Sigmoid colon (tissue), 7 donors: ENCODE results near the gene RPS19. TPM values are rescaled to one million over a fixed set of nuclear protein-coding genes. Genes with fewer than 3 reads are reported as not detected.

ENCODE experiments used
- DNase-seq: peaks from one replicate; pipeline ENCODE4 v3.0.0-alpha.2; 2019
- H3K27ac ChIP-seq, 4 donors: fragments of 200-600 bp; sonication (generic); one replicate each; pipeline ENCODE4 v1.5.1; 2016 to 2019; ENCODE audit warnings: mild to moderate bottlenecking in 1 of 4
- H3K27me3 ChIP-seq, 3 donors: fragments of 200-600 bp; sonication (generic); one replicate each; pipeline ENCODE4 v1.5.1; 2019; ENCODE audit warnings: mild to moderate bottlenecking in 1 of 3
- H3K36me3 ChIP-seq, 4 donors: fragments of 200-600 bp; sonication (generic); one replicate each; pipeline ENCODE4 v1.5.1; 2016 to 2019
- H3K4me1 ChIP-seq, 4 donors: fragments of 200-600 bp; sonication (generic); one replicate each; pipeline ENCODE4 v1.5.1; 2017 to 2019
- H3K4me3 ChIP-seq, 4 donors: fragments of 200-600 bp; sonication (generic); one replicate each; pipeline ENCODE4 v1.5.1; 2017 to 2019; ENCODE audit warnings: mild to moderate bottlenecking in 2 of 4, moderate library complexity in 1 of 4
- H3K9me3 ChIP-seq, 4 donors: fragments of 200-600 bp in 3 of 4; sonication (generic) in 3 of 4; one replicate each; pipeline versions ENCODE4 v1.5.1 to v1.6.1; 2013 to 2019
- EP300 ChIP-seq, 4 donors: sonication (generic); formaldehyde crosslinking; IDR thresholded peaks; one replicate each; pipeline ENCODE4 v1.6.1; 2017; ENCODE audit warnings: antibody characterized with exemption in 4 of 4
- POLR2A ChIP-seq, 2 donors: fragments of 450-650 bp; IDR thresholded peaks; one replicate each; pipeline ENCODE4 v1.6.1; 2016; ENCODE audit warnings: antibody characterized with exemption in 2 of 2, mild to moderate bottlenecking in 2 of 2, moderate library complexity in 2 of 2
- POLR2AphosphoS5 ChIP-seq, 4 donors: sonication (generic); formaldehyde crosslinking; IDR thresholded peaks; one replicate each; pipeline ENCODE4 v1.6.1; 2017; ENCODE audit warnings: antibody characterized with exemption in 4 of 4
- WGBS, 2 donors: extraction: QIAGEN DNeasy Blood & Tissue Kit; methylation state at CpG; one replicate each; pipeline ENCODE4 v1.1.7; 2013; 5-methylcytosine and 5-hydroxymethylcytosine counted together
- intact Hi-C: fragments of 100-400 bp; cut with DNase I; formaldehyde crosslinking; loops from one replicate; pipeline ENCODE4 v1.15.1; 2023
- polyA plus RNA-seq, 3 donors: library from polyadenylated mRNA; stranded (reverse); fragments of 200-250 nt; gene quantifications; one replicate each; pipeline ENCODE4 v1.2.3, GENCODE V29; 2013
- total RNA-seq, 4 donors: library from RNA; depleted of rRNA; stranded (reverse); fragments of >200 nt; gene quantifications; one replicate each; pipeline ENCODE4 v1.1.0, GENCODE V29; 2016
- TF ChIP-seq, protein P1 (sequence below), 4 experiments: fragments of 450-650 bp in 3 of 4; fragments of 200-600 bp in 1 of 4; IDR thresholded peaks; one replicate each; pipeline ENCODE4 v1.5.1; 2016 to 2019; ENCODE audit warnings: antibody characterized with exemption in 4 of 4, mild to moderate bottlenecking in 3 of 4, moderate library complexity in 2 of 4
- donor health status: healthy with polysubstance abuse.
- donor health status: Bipolar disorder and iron deficiency.
- donor health status: healthy.

The RPS19 gene
- total and polyA plus RNA-seq, 7 donors = 738 to 3,435 (median 1,695) TPM

DNA sequence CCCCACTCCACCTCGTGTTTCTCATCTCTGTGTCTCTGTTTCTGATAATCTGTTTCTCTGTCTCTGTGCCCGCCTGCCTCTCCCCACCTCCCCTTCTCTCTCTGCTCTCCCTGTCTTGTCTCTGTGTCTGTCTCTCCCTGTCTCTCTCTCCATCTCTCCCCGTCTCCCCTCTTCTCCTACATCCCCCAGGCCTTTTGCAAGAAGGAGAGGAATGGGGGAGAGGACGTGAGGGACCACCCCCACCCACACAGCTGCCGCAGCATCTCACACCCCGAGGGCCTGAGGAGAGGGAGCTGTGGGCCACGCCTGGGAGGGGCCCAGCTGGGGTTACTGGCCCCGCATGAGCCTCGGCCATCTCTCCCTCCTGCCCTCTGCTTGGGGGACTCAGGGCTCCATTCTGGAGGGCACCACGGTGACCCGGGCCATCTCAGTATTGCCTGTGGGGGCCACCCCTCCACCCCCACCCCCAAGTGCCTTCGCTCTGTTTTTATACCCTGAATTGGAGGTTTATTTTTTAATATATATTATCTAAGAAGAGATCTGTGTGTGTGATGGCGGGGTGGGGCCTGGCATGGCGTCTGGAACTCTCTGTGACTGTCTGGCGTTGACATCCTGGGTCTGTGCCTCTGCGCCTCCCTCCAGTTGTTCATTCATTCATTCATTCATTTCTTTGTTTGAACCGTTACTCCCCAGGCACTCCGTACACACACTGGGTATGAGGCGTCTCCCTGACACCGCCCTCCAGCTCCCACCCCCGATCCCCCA is 47.0 kb downstream of the RPS19 start:
- WGBS, 2 donors = 69 to 82% methylated on average over 21 of the region's 21 CpGs
- TF ChIP-seq POLR2A (IDR thresholded peaks at IDR 0.05) = no peak
- TF ChIP-seq EP300 (IDR thresholded peaks at IDR 0.05) = no peak
- TF ChIP-seq POLR2AphosphoS5 (IDR thresholded peaks at IDR 0.05) = no peak
- TF ChIP-seq, protein P1, sequence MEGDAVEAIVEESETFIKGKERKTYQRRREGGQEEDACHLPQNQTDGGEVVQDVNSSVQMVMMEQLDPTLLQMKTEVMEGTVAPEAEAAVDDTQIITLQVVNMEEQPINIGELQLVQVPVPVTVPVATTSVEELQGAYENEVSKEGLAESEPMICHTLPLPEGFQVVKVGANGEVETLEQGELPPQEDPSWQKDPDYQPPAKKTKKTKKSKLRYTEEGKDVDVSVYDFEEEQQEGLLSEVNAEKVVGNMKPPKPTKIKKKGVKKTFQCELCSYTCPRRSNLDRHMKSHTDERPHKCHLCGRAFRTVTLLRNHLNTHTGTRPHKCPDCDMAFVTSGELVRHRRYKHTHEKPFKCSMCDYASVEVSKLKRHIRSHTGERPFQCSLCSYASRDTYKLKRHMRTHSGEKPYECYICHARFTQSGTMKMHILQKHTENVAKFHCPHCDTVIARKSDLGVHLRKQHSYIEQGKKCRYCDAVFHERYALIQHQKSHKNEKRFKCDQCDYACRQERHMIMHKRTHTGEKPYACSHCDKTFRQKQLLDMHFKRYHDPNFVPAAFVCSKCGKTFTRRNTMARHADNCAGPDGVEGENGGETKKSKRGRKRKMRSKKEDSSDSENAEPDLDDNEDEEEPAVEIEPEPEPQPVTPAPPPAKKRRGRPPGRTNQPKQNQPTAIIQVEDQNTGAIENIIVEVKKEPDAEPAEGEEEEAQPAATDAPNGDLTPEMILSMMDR (IDR thresholded peaks at IDR 0.05) = no peak
- no peak overlapping the region for H3K27ac ChIP-seq
- H3K27me3 ChIP-seq = peaks cover 5 to 13% (median 6%) of the 10 kb centered on the region in 3 donors
- no peaks in the 10 kb centered on the region for H3K4me1 ChIP-seq
- no peak overlapping the region for H3K4me3 ChIP-seq
- no peaks in the 10 kb centered on the region for H3K9me3 ChIP-seq
- DNase-seq = no peak
- intact Hi-C loops = no loop called here
- H3K36me3 ChIP-seq = peaks cover 17 to 54% (median 36%) of the 10 kb centered on the region in 4 donors

GRCh38 chr19:41907994-41908615 is 48.0 kb downstream of the RPS19 start:
- no peak overlapping the region for H3K4me3 ChIP-seq
- 82 to 86% methylated on average over 25 of the region's 25 CpGs for WGBS, 2 donors
- H3K27ac ChIP-seq = no peak overlapping the region
- H3K36me3 ChIP-seq = peaks cover 11 to 44% (median 27%) of the 10 kb centered on the region in 4 donors
- H3K27me3 ChIP-seq = peaks cover 14 to 23% (median 16%) of the 10 kb centered on the region in 3 donors
- no peak for DNase-seq
- peaks cover 0 to 3% (median under 1%) of the 10 kb centered on the region in 4 donors for H3K4me1 ChIP-seq
- no peak for TF ChIP-seq POLR2A (IDR thresholded peaks at IDR 0.05)
- TF ChIP-seq, protein P1 (IDR thresholded peaks at IDR 0.05) = no peak
- TF ChIP-seq EP300 (IDR thresholded peaks at IDR 0.05) = no peak
- TF ChIP-seq POLR2AphosphoS5 (IDR thresholded peaks at IDR 0.05) = no peak
- intact Hi-C loops = no loop called here
- no peaks in the 10 kb centered on the region for H3K9me3 ChIP-seq

DNA sequence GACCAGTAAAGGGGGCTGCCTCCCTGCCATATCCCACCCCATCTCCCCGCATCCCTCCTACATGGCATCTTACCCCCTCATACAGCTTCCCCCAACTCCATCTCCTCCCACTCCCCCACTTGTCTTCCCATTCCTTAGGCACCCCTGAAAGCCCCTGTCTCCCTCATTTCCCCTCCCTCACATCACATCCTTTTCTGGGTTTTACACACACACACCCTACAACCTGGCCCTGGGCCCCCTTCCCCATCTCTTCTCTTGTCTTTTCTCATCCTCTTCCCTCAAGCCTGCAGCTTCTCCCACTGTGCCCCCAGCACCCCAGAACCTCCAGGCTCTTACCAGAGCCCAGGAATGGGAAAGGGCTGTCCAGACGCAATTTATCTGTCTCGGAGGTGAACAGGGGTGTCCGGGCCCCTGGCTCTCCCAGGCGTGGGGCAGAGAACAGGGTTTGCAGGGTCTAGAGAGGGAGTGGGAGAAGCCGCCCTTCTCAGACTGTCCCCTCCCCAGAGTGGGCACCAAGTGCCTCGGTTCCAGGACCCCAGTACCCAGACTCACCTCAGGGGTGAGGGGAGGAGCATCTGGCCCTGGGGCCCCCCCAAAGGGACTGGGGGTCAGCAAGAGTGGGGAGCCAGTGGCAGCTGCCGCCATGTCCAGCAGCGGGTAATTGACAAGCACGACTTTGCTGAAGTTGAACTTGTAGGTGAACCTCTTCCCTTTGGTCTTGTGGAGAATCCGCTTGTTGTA is 48.8 kb downstream of the RPS19 start:
- no peak overlapping the region for H3K27ac ChIP-seq
- WGBS, 2 donors = 84 to 90% methylated on average over 11 of the region's 11 CpGs
- peaks cover 0 to 10% (median 2%) of the 10 kb centered on the region in 4 donors for H3K4me1 ChIP-seq
- H3K9me3 ChIP-seq = no peaks in the 10 kb centered on the region
- no peak for DNase-seq
- TF ChIP-seq EP300 (IDR thresholded peaks at IDR 0.05) = no peak
- TF ChIP-seq, protein P1 (IDR thresholded peaks at IDR 0.05) = no peak
- no peak for TF ChIP-seq POLR2A (IDR thresholded peaks at IDR 0.05)
- no peak for TF ChIP-seq POLR2AphosphoS5 (IDR thresholded peaks at IDR 0.05)
- peaks cover 5 to 36% (median 19%) of the 10 kb centered on the region in 4 donors for H3K36me3 ChIP-seq
- intact Hi-C loops = no loop called here
- H3K27me3 ChIP-seq = peaks cover 20 to 31% (median 24%) of the 10 kb centered on the region in 3 donors
- no peak overlapping the region for H3K4me3 ChIP-seq

DNA sequence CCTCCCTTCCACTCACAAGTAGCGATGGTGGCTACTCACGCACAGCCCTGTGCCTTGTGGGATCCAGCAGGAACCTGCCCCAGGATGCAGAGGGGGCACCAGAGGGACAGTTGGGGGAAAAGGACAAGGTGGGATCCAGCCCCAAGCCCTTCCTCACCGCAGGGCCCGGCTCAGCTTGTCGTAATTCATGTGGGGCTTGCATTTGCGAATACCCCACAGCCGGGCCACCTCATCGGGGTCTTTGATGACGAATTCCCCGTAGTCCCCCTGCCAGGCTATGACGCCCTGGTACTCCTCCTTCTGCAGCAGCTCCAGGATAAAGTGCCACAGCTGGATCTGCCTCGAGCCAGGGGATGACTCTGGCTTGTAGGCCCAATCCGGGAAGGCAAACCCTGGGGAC is 49.7 kb downstream of the RPS19 start:
- peaks cover 0 to 10% (median 2%) of the 10 kb centered on the region in 4 donors for H3K4me1 ChIP-seq
- H3K27me3 ChIP-seq = peaks cover 24 to 37% (median 29%) of the 10 kb centered on the region in 3 donors
- TF ChIP-seq EP300 (IDR thresholded peaks at IDR 0.05) (no peak), POLR2A (IDR thresholded peaks at IDR 0.05) (no peak), POLR2AphosphoS5 (IDR thresholded peaks at IDR 0.05) (no peak)
- TF ChIP-seq, protein P1 (IDR thresholded peaks at IDR 0.05) = no peak
- no peaks in the 10 kb centered on the region for H3K9me3 ChIP-seq
- no peak overlapping the region for H3K27ac ChIP-seq
- no peak for DNase-seq
- intact Hi-C loops = no loop called here
- WGBS, 2 donors = 74 to 79% methylated on average over 13 of the region's 13 CpGs
- H3K36me3 ChIP-seq = peaks cover 0 to 28% (median 12%) of the 10 kb centered on the region in 4 donors
- no peak overlapping the region for H3K4me3 ChIP-seq
